Upper lobe of right lung (tissue), 1 donor: ENCODE measurements around the gene CDHR2. TPM values are rescaled to one million over a fixed set of nuclear protein-coding genes. Genes with fewer than 3 reads are reported as not detected.

Experiments
- ATAC-seq: fragments of 200-7000 bp; cut with Tn5 transposase; one replicate; pipeline ENCODE4 v1.9.1; 2020; ENCODE audit warnings: mild to moderate bottlenecking, moderate library complexity
- DNase-seq: peaks from one replicate; pipeline ENCODE4 v3.0.0-alpha.2; 2020
- H3K27ac ChIP-seq: fragments of 200-600 bp; one replicate; pipeline ENCODE4 v1.8.0; 2022
- H3K27me3 ChIP-seq: fragments of 200-600 bp; one replicate; pipeline ENCODE4 v1.8.0; 2022; ENCODE audit warnings: mild to moderate bottlenecking
- H3K36me3 ChIP-seq: fragments of 200-600 bp; one replicate; pipeline ENCODE4 v1.8.0; 2022
- H3K4me1 ChIP-seq: fragments of 200-600 bp; one replicate; pipeline ENCODE4 v1.8.0; 2022
- H3K4me3 ChIP-seq: fragments of 200-600 bp; one replicate; pipeline ENCODE4 v1.8.0; 2022; ENCODE audit warnings: mild to moderate bottlenecking
- H3K9me3 ChIP-seq: fragments of 200-600 bp; one replicate; pipeline ENCODE4 v1.8.0; 2022
- intact Hi-C: fragments of 100-400 bp; cut with DNase I; formaldehyde crosslinking; loops from one replicate; pipeline ENCODE4 v1.11.0; 2022
- total RNA-seq: library from RNA; stranded (reverse); fragmentation: NEBNext Ultra II Directional; extraction: Animal tissue kit (Norgen Biotek cat#: 25700); gene quantifications from one replicate; pipeline ENCODE4 v1.2.1, GENCODE V29; 2021
- TF ChIP-seq, protein P1 (sequence below): fragments of 200-600 bp; IDR thresholded peaks from one replicate; pipeline ENCODE4 v1.8.0; 2022; ENCODE audit warnings: antibody characterized with exemption
- donor health status: DM: no; HTN: yes; CAD: no; lungs with severe emphysema.

The CDHR2 gene
- total RNA-seq, 1 donor from 2014 or later, result 0.35 TPM

DNA sequence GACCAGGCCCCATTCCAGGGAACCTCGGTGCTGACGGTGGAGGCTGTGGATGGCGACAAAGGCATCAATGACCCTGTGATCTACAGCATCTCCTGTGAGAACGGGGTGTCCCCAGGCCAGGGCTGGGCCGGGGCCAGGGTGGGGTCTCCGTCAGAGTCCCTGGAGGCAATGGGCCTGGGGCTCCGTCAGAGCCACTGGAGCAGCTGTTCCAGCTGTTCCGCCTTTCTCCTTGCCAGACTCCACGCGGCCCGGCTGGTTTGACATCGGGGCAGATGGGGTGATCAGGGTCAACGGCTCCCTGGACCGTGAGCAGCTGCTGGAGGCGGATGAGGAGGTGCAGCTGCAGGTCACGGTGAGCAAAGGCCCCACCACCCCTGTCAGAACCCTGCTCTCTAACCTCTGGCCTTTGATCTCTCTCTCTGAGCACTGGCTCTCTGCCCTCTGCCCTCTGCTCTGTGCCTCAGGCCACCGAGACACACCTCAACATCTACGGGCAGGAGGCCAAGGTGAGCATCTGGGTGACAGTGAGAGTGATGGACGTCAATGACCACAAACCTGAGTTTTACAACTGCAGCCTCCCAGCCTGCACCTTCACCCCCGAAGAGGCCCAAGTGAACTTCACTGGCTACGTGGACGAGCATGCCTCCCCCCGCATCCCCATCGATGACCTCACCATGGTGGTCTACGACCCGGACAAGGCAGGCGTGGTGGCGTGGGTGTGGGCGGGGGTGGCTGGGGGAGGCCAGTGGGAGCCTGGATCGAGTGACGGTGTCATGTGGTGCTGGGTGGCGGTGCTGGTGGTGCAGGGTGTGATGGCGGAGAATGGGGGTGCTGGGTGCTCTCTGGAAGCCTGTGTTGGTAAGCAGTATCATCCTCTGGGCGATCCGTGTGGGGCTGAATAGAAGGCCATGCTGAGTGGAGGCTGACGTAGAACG is 26.6 kb downstream of the CDHR2 start:
- no peak overlapping the region for H3K4me3 ChIP-seq
- no peaks in the 10 kb centered on the region for H3K4me1 ChIP-seq
- DNase-seq (no peak), ATAC-seq (no peak)
- H3K27me3 ChIP-seq, result no peaks in the 10 kb centered on the region
- no peaks in the 10 kb centered on the region for H3K9me3 ChIP-seq
- H3K36me3 ChIP-seq, result no peaks in the 10 kb centered on the region
- no peak overlapping the region for H3K27ac ChIP-seq
- TF ChIP-seq, protein P1, sequence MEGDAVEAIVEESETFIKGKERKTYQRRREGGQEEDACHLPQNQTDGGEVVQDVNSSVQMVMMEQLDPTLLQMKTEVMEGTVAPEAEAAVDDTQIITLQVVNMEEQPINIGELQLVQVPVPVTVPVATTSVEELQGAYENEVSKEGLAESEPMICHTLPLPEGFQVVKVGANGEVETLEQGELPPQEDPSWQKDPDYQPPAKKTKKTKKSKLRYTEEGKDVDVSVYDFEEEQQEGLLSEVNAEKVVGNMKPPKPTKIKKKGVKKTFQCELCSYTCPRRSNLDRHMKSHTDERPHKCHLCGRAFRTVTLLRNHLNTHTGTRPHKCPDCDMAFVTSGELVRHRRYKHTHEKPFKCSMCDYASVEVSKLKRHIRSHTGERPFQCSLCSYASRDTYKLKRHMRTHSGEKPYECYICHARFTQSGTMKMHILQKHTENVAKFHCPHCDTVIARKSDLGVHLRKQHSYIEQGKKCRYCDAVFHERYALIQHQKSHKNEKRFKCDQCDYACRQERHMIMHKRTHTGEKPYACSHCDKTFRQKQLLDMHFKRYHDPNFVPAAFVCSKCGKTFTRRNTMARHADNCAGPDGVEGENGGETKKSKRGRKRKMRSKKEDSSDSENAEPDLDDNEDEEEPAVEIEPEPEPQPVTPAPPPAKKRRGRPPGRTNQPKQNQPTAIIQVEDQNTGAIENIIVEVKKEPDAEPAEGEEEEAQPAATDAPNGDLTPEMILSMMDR, result no peak
- intact Hi-C loops, result no loop called here

DNA sequence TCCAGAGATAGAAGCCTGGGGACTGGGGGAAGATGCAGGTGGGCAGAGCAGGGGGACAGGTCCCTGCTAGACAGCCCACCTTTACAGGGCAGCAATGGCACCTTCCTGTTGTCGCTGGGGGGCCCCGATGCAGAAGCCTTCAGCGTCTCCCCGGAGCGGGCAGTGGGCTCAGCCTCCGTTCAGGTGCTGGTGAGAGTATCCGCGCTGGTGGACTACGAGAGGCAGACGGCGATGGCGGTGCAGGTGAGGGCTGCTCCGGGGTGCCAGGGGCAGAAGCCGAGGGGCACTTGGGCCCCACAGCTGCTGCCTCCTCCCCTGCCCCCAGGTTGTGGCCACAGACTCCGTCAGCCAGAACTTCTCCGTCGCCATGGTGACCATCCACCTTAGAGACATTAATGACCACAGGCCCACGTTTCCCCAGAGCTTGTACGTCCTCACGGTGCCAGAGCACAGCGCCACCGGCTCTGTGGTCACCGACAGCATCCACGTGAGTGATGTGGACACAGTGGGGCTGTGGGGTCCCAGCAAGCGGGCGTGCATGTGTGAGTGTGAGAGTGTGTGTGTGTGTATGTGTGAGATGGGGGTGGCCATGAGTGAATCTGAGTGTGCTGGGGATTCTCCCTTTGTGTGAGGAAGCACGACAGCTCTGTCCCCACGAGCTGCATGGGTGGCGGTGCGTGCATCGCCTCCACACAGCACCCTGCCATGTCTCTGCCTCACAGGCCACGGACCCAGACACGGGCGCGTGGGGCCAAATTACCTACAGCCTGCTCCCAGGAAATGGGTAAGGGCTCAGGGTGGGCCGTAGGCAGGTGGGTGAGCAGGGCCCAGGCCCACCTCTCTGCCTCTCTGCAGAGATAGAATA is 28.4 kb downstream of the CDHR2 start:
- Histone ChIP-seq H3K27ac (no peak overlapping the region), H3K9me3 (no peaks in the 10 kb centered on the region), H3K27me3 (no peaks in the 10 kb centered on the region), H3K36me3 (no peaks in the 10 kb centered on the region), H3K4me3 (no peak overlapping the region), H3K4me1 (no peaks in the 10 kb centered on the region)
- ATAC-seq (no peak), DNase-seq (no peak)
- TF ChIP-seq, protein P1, result no peak
- intact Hi-C loops, result no loop called here

- intact Hi-C loops, result no loop called here
- DNase-seq (peak; percentile 79), ATAC-seq (peak; percentile 85)
- Histone ChIP-seq H3K36me3 (no peaks in the 10 kb centered on the region), H3K27ac (no peak overlapping the region), H3K4me1 (no peaks in the 10 kb centered on the region), H3K4me3 (no peak overlapping the region), H3K27me3 (no peaks in the 10 kb centered on the region), H3K9me3 (no peaks in the 10 kb centered on the region)
- TF ChIP-seq, protein P1, result peak; percentile 45
These were observed 29.3 kb downstream of the CDHR2 start for GRCh38 chr5:176578391-176578808.

- no peaks in the 10 kb centered on the region for H3K27me3 ChIP-seq
- no peak overlapping the region for H3K4me3 ChIP-seq
- intact Hi-C loops, result no loop called here
- H3K36me3 ChIP-seq, result no peaks in the 10 kb centered on the region
- TF ChIP-seq, protein P1, result no peak
- ATAC-seq (no peak), DNase-seq (no peak)
- H3K9me3 ChIP-seq, result no peaks in the 10 kb centered on the region
- H3K4me1 ChIP-seq, result no peaks in the 10 kb centered on the region
- H3K27ac ChIP-seq, result no peak overlapping the region
These were observed 30.2 kb downstream of the CDHR2 start for GRCh38 chr5:176579323-176579722.

- H3K4me3 ChIP-seq, result no peak overlapping the region
- H3K4me1 ChIP-seq, result no peaks in the 10 kb centered on the region
- no peak overlapping the region for H3K27ac ChIP-seq
- intact Hi-C loops, result no loop called here
- no peak for DNase-seq
- TF ChIP-seq, protein P1, result no peak
- no peak for ATAC-seq
- peaks cover 10% of the 10 kb centered on the region for H3K9me3 ChIP-seq
- no peaks in the 10 kb centered on the region for H3K27me3 ChIP-seq
- H3K36me3 ChIP-seq, result no peaks in the 10 kb centered on the region
These were observed 32.2 kb downstream of the CDHR2 start for GRCh38 chr5:176581361-176581760.
